Activated naive CD8-positive, alpha-beta T cell treated with anti-CD3 and anti-CD28 coated beads, Interleukin-2, amount 50 U/mL, for 16 hours (primary cell): ENCODE results near the gene FANK1.

Source experiments
- DNase-seq: peaks from one replicate; pipeline ENCODE4 v3.0.0-alpha.2; 2020; ENCODE audit warnings: low read depth, low spot score

Gene FANK1

DNA sequence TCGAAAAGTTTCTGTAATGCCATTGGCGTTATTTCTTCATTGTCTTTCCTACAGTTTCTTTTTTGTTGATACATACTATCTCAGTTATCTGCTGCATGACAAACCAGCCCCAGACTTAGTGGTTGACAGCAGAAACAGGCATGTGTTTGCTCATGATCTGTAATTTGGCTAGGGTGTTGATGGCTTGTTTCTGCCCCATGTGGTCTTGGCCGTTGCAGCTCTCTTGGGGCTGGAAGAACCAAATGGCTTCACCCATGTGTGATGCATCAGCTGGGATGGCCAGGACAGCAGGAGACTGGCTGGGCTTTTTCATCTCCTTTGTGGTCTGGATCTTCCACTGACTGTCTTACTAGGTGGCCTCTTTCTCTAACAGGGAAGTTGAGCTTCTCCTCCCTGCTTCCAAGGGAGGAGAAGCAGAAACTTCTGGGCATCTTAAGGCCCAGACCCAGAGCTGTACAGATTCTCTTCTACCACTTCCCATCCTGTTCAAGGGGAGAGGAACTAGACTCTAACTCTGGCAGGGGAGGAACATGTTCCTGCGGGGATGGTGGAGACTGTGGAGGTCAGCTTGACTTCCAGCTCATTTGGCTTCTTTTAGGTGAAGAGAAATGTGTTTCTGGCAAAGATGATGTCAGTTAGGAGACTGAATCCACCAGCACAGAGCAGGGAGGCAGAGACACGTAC, 89.3 kb downstream of the FANK1 start:
- no peak for DNase-seq

DNA sequence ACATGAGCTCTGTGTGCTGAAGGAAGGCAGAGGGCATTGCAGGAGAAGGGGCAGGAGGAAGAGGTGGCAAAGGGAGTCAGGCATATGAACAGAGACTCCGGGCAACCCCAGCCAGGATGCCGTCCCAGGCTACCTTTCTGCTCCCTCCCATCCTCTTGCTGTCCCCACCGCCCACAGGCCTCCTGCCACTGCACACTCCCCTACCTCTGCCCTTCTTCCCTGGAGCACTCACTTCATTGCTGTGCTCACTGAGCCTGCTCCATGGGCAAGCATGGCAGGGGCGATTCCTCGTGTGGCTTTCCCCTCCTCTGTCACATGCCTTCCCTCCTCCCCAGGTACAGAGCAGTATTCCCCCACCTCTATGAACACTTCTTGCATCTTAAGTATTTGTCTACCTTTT, 93.4 kb downstream of the FANK1 start:
- DNase-seq = no peak

DNA sequence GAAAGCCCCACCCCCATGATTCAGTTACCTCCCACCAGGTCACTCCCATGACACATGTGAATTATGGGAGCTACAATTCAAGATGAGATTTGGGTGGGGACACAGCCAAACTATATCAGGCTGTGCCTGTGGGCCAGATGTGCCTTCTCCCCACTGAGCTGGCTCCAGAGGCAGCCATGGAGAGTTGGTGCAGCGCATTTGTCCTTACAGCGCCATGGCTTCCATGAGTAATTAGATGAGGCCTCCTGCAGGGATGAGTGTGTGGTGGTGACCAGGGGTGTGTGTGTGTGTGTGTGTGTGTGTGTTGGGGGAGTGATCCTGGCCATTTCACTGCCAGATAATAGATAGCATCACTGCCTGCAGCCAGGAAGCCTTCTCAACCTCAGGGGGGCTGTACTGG, 94.6 kb downstream of the FANK1 start:
- no peak for DNase-seq

DNA sequence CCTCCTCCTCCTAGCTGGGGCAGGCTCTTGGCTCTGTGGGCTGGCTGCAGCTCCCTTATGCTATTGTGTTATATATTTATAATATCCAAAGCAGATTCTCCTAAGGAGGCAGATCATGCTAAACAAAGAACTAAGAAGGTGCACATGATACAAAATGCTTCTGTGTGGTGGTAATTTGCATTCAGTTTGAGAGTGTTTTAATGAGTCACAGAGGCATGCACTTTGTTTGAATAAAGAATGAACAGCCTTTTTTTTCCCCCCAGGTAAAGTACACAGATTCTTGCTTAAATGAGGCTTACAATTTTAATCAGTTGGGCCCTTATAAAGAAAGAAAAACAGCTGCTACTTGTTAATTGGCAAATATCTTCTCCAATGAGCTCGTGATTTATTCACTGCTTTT, 95.0 kb downstream of the FANK1 start:
- no peak for DNase-seq

DNA sequence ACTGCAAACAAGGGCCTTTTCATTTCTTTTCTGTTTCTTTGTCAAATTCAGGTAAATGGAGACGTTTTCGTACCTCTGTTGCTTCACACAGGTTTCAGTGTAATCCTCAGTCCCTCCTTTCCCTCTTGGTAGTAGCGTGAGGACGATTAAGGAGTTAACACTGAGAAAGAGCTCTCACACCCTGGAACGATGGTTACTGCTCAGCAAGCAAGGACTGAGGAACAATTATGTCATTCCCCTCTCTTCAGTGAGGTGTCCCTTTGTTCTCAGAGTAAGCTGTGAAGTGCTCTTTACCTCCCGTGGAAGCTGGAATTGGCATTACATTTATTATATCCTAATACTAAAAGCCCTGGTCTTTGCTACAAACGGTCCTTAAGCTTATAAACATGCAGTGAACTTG, 95.9 kb downstream of the FANK1 start:
- DNase-seq = no peak

DNA sequence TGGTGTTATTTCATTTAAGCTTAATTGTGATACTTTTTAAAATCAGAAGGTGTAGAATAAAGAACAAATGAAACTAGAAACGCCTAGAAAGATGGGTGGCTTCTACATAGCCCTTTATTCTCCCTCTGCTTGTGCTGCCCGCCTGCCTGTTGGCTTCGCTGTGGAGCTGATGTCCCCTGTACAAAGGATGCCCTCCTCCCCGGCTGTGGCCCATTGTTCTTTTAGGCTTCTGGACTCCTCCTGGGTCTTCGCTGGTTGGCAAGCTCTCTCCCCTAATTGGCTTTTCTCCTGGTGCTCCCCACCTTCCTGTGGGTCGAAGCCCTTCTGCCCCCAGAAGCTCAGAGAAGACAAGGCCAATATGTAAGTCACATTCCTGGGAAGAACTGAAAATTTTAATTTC, 98.2 kb downstream of the FANK1 start:
- DNase-seq = no peak

DNA sequence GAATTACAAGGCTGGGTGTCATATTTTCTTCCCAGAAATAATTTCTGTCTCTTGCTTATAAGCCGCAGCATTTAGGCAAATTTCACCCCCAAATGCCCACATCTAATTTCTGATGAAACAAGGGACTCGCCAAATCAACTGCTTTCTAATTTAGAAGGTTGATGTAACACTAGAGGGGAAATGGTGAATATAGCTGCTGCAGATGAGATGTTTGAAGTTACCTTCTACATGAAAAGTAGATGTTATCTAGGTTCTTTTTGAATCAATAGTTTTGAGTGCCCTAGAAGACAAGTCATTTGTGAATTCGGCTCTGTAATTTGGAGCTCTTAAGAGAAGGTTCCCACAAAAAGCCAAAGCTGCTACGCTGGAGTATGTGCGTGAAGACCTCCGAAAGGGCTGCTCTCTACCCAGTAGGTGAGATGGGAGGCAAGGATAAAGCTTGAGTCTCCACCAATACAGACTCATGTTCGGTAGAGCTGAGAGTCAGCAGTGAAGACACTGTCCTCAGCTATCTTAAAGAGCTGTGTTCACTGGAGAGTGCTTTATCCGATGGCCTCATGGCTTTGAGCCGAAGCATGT, 99.5 kb downstream of the FANK1 start:
- DNase-seq = no peak

DNA sequence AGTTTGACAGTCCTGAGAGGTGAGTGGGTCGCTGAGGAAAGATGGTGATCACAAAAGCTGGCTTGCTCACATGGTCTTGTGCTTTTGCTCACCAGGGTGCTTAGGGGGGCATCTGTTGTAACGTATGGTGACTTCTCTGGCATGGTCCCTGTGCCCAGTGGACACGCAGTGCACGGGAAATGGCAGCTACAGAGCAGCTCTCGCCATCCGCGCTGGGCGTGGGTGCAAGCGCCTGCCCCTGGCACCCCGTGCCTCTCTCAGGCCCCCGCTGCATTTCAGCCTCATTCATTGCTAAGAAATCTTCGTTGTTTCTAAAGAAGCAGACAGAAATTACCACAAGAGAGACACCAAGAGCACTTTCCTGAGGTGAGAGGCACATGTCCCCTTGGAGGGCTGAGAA, 101.2 kb downstream of the FANK1 start:
- DNase-seq = no peak

DNA sequence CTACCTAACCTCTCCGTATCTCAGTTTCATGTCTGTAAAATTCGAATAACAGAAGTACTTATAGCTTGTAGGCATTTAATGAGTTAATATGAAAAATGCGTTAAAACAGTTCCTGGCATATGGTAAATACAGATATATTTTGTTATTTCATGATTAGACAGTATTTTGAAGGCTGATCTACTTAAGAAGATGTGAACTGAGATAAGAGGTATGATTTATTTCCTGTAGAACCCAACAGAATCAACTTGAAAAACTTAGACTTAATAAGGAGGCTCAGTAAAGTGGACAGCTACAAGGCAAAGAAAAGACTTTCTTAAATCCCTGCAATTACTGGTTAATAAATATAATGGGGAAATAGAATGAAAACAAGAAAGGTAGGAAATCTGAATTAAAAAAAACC, 103.3 kb downstream of the FANK1 start:
- no peak for DNase-seq

DNA sequence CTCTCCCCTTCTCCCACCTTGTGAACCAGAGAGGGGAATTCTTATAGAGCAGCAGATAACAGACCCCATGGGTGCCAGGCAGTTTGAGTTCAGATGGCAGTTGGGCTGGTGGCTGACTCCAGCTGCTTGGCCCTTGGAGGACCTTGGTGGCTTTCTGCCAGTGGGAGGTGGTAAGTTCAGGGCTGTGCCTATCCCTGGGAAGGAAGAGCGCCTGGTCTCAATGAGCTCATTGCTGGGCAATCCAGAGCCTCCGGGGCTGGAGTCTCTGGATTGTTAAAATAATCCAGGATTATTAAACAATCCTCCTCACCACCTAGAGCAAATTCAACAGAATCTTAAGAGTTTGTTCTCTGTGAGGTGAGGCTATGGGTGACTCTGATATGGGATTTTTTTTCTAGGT, 105.2 kb downstream of the FANK1 start:
- no peak for DNase-seq

DNA sequence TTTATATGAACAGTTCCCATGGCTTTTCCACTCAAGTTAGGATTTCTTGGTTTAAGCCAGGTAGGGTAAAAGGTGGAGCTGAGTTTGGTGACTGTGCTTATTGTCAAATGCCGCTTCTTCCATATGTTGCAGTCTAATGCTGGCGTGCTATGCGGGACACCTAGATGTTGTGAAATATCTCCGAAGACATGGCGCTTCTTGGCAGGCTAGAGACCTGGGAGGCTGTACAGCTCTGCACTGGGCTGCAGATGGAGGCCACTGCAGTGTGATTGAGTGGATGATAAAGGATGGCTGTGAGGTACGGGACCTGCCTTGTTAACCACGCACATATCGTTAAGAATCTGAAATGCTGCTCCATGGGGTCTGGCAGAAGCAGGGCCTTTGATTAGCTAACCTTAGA, 108.4 kb downstream of the FANK1 start:
- DNase-seq = no peak

DNA sequence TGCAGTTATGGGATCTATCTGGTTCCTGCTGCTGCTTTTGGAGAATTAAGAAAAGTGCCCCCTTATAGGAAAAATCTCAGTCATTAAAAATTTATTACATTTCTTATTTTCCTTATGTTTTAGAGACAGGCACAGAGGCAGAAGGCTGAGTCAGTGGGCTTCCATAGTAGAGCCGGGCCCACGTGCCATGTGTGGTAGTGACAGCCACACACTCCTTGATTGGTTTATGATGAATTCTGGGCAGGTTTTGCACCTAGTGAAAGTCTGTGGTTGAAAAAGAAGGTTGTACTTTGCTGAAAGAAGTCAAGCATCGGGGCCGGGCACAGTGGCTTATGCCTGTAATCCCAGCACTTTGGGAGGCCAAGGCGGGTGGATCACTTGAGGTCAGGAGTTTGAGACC, 109.9 kb downstream of the FANK1 start:
- DNase-seq = no peak

DNA sequence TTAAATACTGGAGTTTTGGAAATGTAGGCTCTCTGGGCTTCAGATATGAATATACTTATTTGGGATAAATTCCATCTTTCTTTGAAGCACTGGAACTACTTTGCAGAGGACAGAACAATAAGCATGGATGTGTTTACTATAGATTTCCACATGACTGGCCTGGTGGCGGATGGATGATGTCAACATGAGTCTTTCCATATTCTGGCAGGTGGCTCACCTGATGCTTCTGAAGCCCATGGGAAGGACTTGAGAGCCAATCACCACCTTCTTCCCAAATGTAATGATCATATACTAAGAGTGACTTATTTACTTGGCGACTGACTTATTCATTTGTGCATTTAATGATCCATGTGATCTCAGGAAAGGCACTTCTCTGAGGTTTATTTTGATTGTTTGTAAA, 110.5 kb downstream of the FANK1 start:
- no peak for DNase-seq

DNA sequence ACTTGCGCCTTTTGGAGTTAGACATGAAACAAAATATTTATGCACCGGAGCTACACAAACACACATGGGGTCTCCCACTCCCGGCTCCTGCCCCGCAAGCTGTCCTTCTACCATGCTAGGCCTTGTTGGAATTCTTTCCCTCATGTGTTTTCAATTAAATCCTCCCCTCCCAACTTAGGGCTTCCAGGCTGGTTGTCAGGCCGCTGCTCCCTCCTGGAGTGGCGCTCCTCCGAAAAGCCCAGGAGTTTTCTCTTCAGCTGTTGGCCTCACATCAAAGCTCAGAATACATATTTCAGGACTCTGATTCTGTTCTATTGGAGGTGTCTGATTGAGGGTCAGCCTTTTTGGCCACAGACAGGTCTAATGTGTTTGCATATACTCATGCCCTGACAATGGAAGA, 113.3 kb downstream of the FANK1 start:
- no peak for DNase-seq

DNA sequence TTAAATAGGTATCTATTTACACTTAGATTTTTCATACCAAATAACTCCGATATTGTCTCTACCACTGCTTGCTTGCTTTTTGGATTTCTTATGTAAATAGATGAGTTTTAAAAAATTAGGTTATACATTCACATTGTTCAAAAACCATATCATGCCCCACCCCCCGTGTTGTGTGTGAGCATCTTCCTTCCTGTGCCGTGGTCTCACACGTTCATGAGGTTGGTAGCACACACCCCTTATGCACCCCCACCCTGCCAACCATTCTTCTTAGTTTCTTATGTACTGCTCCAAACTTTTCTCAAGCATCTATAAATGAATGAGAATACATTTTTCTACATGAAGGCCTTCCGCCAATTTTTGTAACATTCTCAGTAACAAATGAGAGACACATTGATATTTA, 115.6 kb downstream of the FANK1 start:
- no peak for DNase-seq

DNA sequence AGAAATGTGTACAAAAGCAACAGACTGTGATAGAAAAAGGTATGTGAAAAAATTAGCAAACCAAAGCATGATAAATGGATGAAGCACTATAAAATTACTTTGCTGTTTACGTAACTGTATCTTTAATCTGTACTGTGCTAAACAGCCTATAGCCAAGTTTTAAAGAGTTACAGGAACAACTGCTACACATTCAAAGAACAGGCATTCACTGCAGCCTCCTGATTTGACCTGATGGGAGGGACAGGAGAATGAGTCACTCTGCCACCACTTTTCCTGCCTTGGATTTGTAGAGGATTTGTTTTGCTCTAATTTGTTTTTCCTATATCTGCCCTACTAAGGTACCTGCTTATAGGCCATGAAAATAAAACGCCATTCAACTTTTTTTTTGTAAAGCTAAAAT, 116.1 kb downstream of the FANK1 start:
- no peak for DNase-seq

DNA sequence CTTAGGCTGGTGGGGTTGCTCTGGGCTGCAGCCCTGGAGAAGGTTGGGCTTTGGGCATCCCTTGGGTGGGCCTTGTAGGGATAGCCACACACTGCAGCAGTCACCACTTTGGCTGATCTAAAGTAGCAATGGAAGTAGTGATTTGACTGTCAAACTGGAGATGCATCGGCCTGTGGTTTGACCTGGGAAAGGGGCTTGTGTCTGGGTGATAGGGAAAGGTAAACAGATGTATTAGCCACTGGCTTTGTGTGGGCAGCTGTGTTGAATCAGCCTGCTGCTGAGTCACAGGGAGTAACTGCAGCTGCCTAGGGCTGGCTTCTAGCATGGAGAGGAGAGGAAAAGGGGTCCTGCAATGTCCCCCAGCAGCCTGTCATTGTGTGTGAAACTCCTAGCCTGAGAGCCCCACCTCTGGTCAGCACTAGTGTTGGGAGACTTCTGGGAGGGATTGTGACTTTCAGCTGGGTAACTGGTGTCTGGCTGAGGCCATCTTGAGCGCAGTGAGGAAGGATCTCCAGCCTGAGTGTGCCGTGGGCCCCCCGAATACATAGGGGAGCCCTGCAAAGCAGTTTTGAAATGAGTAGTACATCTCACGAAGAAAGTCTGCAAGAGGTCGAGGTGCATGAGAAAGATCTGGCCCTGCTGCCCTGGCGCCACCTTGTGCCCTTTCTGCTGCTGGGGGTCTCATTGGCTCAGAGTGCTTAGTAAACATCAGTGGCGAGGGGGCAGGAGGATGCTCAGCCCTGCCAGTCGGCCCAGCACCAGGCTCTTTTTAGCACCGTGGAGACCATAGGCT, 117.3 kb downstream of the FANK1 start:
- no peak for DNase-seq

DNA sequence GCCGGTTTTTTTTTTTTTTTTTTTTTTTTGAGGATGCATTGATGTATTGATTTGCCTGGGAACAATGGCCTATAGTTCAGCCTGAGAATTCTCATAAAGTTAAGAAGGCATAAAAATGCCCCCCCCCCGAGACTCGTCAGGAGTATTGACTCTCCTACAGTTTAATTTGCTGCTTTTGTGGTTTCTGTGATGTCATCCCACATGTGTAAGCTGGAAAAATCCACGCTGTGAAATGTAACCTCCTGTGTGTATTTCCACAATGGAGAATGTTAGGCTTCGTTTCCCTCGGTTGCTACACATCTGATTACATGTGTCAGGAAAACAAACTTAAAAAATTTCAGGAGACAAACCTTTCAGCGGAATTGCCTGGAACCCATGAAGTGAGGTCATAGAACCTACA, 117.9 kb downstream of the FANK1 start:
- DNase-seq = no peak

DNA sequence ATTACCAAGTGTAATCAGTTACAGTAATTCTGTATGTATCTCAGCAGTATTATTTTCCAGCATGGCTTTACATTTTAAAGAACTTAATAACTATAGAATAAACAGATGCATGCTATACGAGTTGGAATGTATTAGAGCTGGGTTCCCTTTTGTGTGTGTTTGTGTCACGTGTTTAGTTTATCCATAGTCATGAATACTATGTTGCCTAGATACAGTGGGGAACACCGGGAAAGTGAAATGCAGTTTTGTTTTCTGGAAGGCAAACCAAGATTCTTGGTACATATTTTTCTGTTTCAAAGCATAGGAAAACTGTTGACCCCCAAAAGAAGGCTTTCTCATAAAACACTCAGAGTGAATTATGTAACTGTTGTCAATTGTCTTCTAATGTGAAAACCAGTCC, 119.0 kb downstream of the FANK1 start:
- no peak for DNase-seq

DNA sequence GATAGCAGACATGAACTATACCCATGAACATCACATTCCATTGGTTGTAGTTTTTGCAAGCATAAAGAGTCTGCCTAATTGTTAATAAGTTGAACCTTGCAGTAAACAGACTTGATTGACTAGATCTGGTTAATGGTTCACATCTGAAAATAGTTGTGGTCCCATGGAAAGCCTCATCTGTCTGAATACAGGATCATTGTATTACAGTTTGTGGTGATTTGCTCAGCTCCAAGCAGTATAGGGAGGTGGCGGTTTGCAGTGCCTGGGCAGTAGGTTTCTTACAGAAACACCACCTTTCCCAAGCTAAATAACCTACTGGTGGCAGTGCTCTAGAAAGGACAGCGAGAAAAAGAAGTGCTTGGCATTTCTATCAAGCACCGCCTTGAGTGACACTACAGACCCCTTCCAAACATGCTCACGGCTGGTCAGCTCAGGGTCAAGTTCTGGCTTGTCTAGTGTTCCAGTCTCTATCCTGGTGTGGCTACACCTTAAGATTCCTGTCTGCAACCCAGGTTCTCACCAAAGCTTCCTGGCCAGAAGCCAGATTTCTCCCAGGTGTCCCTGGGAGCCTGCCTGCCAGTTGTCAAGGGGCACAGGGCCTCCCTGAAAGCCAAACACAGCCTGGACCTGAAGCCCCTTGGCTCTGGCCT, 119.9 kb downstream of the FANK1 start:
- no peak for DNase-seq

DNA sequence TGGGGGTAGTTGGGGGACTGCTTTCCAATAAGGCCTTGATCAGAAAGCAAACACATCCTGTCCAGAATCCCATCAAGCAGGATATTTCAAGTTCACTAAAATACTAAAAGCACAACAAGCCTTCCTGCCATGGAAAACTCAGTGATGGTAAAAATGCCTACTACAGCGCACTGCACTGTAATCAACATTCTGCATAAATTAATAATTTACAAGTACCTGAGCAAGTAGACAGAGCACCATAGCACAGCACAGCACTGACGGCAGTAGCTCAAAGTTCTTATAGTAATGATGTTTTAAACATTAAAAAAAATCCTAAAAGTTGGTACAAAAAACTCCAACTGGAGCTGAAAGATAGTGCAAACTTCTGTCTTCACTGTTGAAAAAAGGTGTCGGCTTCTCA, 120.5 kb downstream of the FANK1 start:
- no peak for DNase-seq

DNA sequence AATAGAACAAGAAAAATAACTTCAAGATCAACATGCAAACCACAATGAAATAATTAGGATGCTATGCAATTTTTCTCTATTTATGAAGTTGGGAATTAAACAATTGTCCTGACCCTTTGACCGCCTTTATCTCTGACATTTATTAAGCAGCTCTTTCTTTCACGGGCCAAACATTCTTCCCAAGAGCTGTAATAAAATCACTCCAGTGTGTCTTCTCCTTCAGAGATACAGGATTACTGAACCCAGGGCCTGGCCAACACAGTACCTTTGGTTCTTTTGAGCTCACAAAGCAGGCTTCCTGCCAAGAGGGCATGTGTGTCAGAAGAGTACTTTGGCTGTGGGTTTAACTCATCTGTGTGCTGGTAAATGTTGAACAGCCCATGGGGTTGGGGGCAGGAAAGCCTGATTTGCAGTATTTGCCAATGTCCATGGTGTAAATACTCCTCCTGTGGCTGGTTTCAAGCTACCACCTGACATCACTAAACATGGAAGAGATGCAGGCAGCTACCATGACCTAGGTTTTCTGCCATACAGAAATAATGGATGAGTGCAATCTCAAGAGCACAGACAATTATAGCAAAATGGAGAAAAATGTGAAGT, 121.7 kb downstream of the FANK1 start:
- DNase-seq = no peak
